Activated gamma-delta T cell treated with Interleukin-2 at 50 U/mL for 16 hours (primary cell): ENCODE results near the gene MTHFD1L.

Experiments used
- DNase-seq: peaks from one replicate; pipeline ENCODE4 v3.0.0-alpha.2; 2020

Gene MTHFD1L

GRCh38 chr6:151131324-151132007, 266.0 kb downstream of the MTHFD1L start:
- no peak for DNase-seq

DNA sequence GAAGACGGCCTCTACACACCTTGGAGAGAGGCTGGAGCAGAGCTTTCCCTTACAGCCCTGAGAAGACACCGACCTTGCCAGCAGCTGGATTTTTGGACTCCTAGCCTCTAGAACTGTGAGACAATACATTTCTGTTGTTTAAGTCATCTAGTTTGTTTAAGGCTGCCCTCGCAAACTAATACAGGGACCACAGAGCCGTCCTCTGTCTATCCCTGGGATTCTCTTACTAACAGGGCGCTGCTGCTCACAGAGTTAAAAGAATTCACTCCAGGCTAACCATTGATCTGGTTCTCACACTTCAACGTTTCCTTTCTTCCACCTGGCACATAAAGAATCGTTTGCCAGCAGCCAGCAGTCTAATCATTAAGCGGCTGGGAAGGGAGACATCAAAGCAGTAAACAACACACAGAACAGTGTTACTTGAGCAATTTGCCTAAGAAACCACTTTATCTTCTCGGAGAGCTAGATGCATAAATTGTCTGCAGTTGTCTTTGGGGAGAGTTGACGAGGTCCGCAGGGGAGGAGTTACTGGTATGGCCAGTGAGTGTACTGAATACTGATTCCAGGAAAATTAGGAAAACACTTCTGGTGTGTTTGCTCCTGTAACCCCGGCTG, 270.7 kb downstream of the MTHFD1L start:
- no peak for DNase-seq

DNA sequence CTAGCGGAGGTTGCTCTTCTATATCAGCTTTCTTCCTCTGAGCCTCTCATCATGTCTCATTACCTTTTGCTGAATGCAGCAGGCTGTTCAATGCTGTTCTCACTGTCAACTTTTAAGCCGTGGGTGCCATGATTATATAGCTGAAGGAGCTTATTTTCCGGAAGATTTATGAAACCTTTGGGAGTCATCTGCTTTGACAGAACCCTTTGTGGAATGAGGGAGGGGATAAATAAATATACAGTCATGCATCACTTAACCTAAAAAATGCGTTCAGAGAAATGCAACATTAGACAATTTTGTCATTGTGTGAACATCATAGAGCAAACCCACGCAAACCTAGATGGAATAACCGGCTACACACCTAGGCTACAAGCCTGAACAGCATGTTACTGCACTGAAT, 272.0 kb downstream of the MTHFD1L start:
- DNase-seq: no peak

DNA sequence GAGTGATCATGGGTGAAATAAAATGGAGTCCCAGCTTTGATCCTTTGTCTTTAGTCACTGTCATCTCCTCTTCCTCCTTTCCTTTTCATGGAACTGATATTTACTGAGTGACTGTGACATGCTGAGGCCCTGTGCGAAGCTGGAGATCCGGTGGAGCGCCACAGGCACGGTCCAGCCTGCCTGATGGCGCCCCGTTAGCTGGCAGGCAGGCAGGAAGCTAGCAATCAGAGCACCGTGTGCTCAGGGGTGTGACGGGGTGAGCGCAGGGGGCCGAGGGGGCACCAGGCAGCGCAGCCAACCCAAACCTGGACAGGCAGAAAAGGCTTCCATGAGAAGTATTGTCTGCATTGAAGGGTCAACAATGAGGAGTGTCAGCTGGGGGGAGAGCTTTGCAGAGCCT, 274.0 kb downstream of the MTHFD1L start:
- no peak for DNase-seq

- no peak for DNase-seq
Observed at GRCh38 chr6:151140767-151141166, 275.3 kb downstream of the MTHFD1L start.

GRCh38 chr6:151141685-151142084, 276.2 kb downstream of the MTHFD1L start:
- DNase-seq: no peak

- DNase-seq: no peak
Observed at GRCh38 chr6:151142676-151143075, 277.2 kb downstream of the MTHFD1L start.

- no peak for DNase-seq
Observed at GRCh38 chr6:151143337-151143736, 277.8 kb downstream of the MTHFD1L start.

DNA sequence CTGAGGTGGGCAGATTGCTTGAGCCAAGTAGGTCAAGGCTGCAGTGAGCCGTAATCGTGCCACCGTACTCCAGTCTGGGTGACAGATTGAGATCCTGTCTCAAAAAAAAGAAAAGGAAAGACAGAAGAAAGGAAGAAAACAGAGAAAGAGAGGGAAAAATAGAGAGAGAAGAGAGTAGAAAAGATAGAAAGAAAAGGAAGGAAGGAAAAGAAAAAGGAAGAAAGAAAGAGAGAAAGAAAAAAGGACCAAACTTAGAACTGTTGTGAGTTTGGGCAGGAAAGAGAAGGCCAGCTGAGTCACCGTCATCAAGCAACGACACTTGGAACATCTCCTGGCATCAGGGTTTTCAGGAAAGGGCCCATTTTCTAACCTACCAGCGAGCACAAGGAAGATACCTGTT, 278.3 kb downstream of the MTHFD1L start:
- DNase-seq: no peak

DNA sequence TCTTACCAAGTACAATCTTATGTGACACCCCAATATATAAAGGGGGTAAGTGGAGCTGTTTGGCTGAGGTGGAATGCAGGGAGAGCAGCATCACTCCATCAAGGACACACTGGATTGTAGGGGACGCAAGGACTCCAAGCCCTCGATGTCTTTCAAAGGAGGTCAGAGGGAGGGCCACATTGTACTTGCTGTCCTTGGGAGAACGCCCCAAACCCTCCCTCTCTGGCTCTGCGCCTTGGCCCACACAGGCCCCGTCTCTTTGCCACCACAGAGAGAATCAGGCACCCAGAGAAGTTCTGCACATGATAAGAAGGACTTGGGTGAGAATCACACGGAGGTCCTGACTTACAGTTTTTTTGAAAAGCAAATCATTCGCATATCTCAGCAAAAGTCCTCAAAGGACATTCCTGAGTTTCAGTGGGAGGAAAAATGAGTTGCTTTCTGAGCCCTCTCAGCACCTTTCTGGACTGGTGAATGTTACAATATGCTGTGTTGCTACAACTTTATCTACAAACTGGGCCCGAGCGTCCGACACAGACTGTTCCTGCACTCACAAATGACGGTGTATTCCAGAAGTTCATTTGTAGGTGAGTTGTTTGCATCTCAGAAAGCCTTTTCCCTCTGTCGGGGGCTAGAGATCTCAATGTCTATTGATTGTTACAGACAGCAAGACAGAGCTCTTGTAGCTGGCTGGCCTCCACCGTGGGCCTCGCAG, 281.8 kb downstream of the MTHFD1L start:
- DNase-seq: no peak

GRCh38 chr6:151148111-151148510, 282.6 kb downstream of the MTHFD1L start:
- no peak for DNase-seq

DNA sequence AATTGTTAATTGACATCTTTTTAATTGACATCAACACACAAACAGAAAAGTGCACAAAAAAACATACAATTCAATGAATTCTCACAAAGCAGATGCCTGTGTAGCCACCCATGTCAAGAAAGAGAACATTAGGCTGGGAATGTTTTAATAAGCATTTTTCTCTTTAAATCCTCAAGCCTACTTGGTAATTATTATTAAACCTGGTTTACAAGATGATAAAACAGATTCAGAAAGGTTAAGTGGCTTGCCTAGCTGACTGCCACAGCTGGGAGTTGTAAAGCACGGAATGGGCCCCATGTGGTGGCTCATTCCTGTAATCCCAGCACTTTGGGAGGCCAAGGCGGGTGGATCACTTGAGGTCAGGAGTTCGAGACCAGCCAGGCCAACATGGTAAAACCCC, 284.3 kb downstream of the MTHFD1L start:
- DNase-seq: no peak
